ENCODE results near the gene ZNF182. TPM values are rescaled to one million over a fixed set of nuclear protein-coding genes. Genes with fewer than 3 reads are reported as not detected.

Gene ZNF182
- total and polyA plus RNA-seq, 9 of the 15 experiments (the other 6 are each of a cell fraction or from before 2014, with no cell fraction given), result 0.59 to 5.0 (median 3.9) TPM

DNA sequence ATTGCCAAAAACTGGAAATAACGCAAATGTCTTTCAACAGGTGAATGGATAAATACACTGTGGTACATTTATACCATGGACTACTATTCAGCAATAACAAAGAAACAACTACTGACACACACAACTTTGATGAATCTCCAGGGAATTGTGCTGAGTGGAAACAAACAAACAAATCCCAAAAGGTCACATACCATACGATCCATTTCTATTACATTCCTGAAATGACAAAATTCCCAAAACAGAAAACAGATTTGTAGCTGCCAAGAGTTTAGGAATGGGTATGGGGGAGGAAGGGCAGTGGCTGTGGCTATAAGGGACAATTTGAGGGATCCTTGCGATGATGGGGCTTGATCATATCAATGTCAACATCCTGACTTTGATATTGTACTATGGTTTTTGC is 2.5 kb downstream of the ZNF182 start:
- FAIRE-seq (no peak), DNase-seq (ENCODE audit: extremely low read depth in 1 of 4, low spot score in 3 of 4) (no peak), ATAC-seq (no peak)
- Histone ChIP-seq H4K20me1 (replicated peaks; ENCODE audit: control insufficient read depth, insufficient read depth, low read length) (no peaks in the 10 kb centered on the region), H3K79me2 (ENCODE audit: control insufficient read depth, insufficient read depth, low read length) (peaks cover 14% of the 10 kb centered on the region), H3K9me1 (ENCODE audit: control insufficient read depth, insufficient read depth, low read length) (no peaks in the 10 kb centered on the region), H3K4me2 (ENCODE audit: insufficient read depth, low read length) (no peak overlapping the region), H3K27ac (ENCODE audit: extremely low read depth, low read depth, low read length) (no peak overlapping the region), H3K36me3 (ENCODE audit: control insufficient read depth, insufficient read depth, low read length) (peaks cover 3% of the 10 kb centered on the region; the same call in 1 of the 3 replicates), H3K4me3 (no peak overlapping the region), H3K9ac (ENCODE audit: insufficient read depth in 1 of 2, low read depth in 2 of 2, low read length in 2 of 2) (no peak overlapping the region), H3K4me1 (replicated peaks in 1 of 2; ENCODE audit: control insufficient read depth in 2 of 2, insufficient read depth in 2 of 2, low read length in 2 of 2) (peaks cover 2 to 7% of the 10 kb centered on the region in 2 experiments; a peak in 3 of 5 replicates), H3K27me3 (ENCODE audit: control insufficient read depth in 2 of 2, insufficient read depth in 2 of 2, low read length in 2 of 2) (no peaks in the 10 kb centered on the region), H3K9me3 (replicated peaks; ENCODE audit: control insufficient read depth, insufficient read depth, low read depth, low read length) (no peaks in the 10 kb centered on the region), H2AFZ (ENCODE audit: low read depth, low read length) (no peak overlapping the region)
- POLR2A ChIA-PET, result no interaction called here
- no TSS peak for BruUV-seq (replicated peaks)
- CTCF ChIA-PET (ENCODE audit: low intra/inter-chr PET ratio), result no interaction called here
- in situ Hi-C loops (cut with MboI), result no loop called here
- no peak for TF ChIP-seq NFRKB (IDR thresholded peaks at IDR 0.05; ENCODE audit: low read depth)
- no peak for TF ChIP-seq ZNF431 (CRISPR knock-in tag; IDR thresholded peaks at IDR 0.05)
- TF ChIP-seq, protein P1, sequence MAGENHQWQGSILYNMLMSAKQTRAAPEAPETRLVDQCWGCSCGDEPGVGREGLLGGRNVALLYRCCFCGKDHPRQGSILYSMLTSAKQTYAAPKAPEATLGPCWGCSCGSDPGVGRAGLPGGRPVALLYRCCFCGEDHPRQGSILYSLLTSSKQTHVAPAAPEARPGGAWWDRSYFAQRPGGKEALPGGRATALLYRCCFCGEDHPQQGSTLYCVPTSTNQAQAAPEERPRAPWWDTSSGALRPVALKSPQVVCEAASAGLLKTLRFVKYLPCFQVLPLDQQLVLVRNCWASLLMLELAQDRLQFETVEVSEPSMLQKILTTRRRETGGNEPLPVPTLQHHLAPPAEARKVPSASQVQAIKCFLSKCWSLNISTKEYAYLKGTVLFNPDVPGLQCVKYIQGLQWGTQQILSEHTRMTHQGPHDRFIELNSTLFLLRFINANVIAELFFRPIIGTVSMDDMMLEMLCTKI (IDR thresholded peaks at IDR 0.05; ENCODE audit: partially characterized antibody), result no peak
- no peak for TF ChIP-seq NFE2L1 (tag; IDR thresholded peaks at IDR 0.05; ENCODE audit: borderline replicate concordance, low read depth)
- no peak for TF ChIP-seq ZKSCAN3 (CRISPR knock-in tag; IDR thresholded peaks at IDR 0.05)
- no peak for TF ChIP-seq CBX5 (IDR thresholded peaks at IDR 0.05; ENCODE audit: borderline replicate concordance, low read depth)
- TF ChIP-seq CSDE1 (IDR thresholded peaks at IDR 0.05), result no peak
- TF ChIP-seq ARID2 (IDR thresholded peaks at IDR 0.05), result no peak
- no peak for TF ChIP-seq SIX5 (IDR thresholded peaks at IDR 0.05; ENCODE audit: borderline replicate concordance in 1 of 2, insufficient read depth in 1 of 2, low read depth in 1 of 2, low read length in 2 of 2)
- intact Hi-C loops (cut with micrococcal nuclease), result no loop called here
- WGBS (ENCODE audit: insufficient coverage, low coverage, missing lambda C conversion rate), result 55% methylated on average over 3 of the region's 3 CpGs

Data from K562 (cell line).